Coronary artery (tissue), 2 donors: ENCODE measurements around the gene UBE3C.

Experiments used
- DNase-seq: peaks from one replicate; pipeline ENCODE4 v3.0.0-alpha.2; 2017; ENCODE audit warnings: low spot score
- H3K27ac ChIP-seq, 2 donors: fragments of 200-600 bp; sonication (generic); one replicate each; pipeline ENCODE4 v1.5.1; 2016 to 2019
- H3K4me3 ChIP-seq: fragments of 200-600 bp; sonication (generic); 2 replicates; pipeline ENCODE4 v1.5.1; 2016; ENCODE audit warnings: mild to moderate bottlenecking, moderate library complexity
- CTCF ChIP-seq: fragments of 200-600 bp; sonication (generic); IDR thresholded peaks from one replicate; pipeline ENCODE4 v1.5.1; 2019; ENCODE audit warnings: antibody characterized with exemption

The UBE3C gene

DNA sequence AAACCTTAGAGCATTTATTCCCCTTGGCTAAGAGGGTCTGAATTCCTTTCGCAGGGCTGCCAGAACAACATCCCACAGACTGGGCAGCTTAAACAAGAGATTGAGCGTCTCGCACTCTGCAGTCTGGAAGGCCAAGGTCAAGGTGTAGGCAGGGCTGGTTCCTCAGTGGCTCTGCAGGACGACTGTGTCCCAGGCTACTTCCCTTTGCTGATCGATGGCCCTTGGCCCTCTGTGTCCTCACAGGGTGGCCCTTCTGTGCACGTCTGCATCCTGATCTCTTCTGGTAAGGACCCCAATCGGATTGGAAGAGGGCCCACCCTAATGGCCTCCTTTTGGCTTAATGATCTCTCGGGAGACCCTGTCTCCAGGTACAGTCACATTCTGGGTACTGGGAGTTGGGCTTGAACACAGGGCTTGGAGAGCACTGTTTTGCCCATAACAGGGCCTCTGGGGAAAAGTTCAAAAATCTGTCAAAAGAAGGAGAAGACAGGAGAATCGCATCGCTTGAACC lies 162.9 kb downstream of the UBE3C start:
- Histone ChIP-seq H3K27ac (peak overlapping the region in 1 of 2 donors; percentile 61), H3K4me3 (no peak overlapping the region)
- TF ChIP-seq CTCF, result no peak

GRCh38 chr7:157306846-157307838 lies 168.4 kb downstream of the UBE3C start:
- no peak for TF ChIP-seq CTCF
- DNase-seq, result no peak
- no peak overlapping the region for H3K27ac ChIP-seq

More for the DNA sequence above, 162.9 kb downstream of the UBE3C start:
- no peak for DNase-seq

GRCh38 chr7:157309988-157310668 lies 171.4 kb downstream of the UBE3C start:
- TF ChIP-seq CTCF, result no peak
- no peak for DNase-seq
- Histone ChIP-seq H3K27ac (no peak overlapping the region), H3K4me3 (no peak overlapping the region)

More at GRCh38 chr7:157306846-157307838, 168.4 kb downstream of the UBE3C start:
- H3K4me3 ChIP-seq, result no peak overlapping the region

- TF ChIP-seq CTCF, result no peak
- Histone ChIP-seq H3K4me3 (no peak overlapping the region), H3K27ac (no peak overlapping the region)
- no peak for DNase-seq
These were observed 172.0 kb downstream of the UBE3C start for GRCh38 chr7:157310676-157311185.

GRCh38 chr7:157312941-157313340 lies 174.2 kb downstream of the UBE3C start:
- TF ChIP-seq CTCF, result no peak
- no peak overlapping the region for H3K27ac ChIP-seq

DNA sequence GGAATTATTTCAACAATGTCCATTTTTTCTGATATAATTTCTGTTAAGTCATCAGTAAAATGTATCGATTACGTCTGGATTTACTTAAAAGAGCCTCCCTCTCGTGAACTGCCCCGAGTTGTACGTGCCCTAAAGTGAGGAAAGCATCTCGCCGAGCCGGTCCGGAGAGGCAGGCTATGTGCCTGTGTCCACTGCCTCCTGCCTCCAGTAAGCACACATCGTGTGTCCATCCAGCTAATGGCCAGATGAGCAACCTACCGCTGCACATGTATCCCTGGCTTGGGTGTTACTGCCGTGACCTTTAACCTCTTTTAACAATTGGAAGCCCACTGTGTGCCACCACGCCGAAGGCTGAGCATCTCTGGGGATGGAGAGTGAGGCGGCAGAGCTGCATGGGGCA lies 174.9 kb downstream of the UBE3C start:
- Histone ChIP-seq H3K27ac (no peak overlapping the region), H3K4me3 (no peak overlapping the region)
- TF ChIP-seq CTCF, result no peak
- no peak for DNase-seq

More at GRCh38 chr7:157312941-157313340, 174.2 kb downstream of the UBE3C start:
- DNase-seq, result no peak
- no peak overlapping the region for H3K4me3 ChIP-seq
